Upper lobe of left lung (tissue), 6 donors: ENCODE results near the gene MRPL14. TPM values are rescaled to one million over a fixed set of nuclear protein-coding genes. Genes with fewer than 3 reads are reported as not detected.

Experiments
- ATAC-seq, 2 donors: fragments of 200-7000 bp; cut with Tn5 transposase; one replicate each; pipeline ENCODE4 v1.9.1; 2022; ENCODE audit warnings: mild to moderate bottlenecking in 2 of 2, moderate library complexity in 2 of 2; ENCODE audit not compliant: low FRiP score in 2 of 2
- DNase-seq, 2 donors: peaks; one replicate each; pipeline ENCODE4 v3.0.0-alpha.2; 2019 to 2020
- H3K27ac ChIP-seq, 4 donors: fragments of 200-600 bp; sonication (generic); one replicate each; pipeline ENCODE4 v1.5.1; 2016 to 2019
- H3K27me3 ChIP-seq, 4 donors: fragments of 200-600 bp; sonication (generic); one replicate each; pipeline ENCODE4 v1.5.1; 2017 to 2019
- H3K36me3 ChIP-seq, 4 donors: fragments of 200-600 bp; sonication (generic); one replicate each; pipeline ENCODE4 v1.5.1; 2016 to 2019
- H3K4me1 ChIP-seq, 4 donors: fragments of 200-600 bp; sonication (generic); one replicate each; pipeline ENCODE4 v1.5.1; 2018 to 2019
- H3K4me3 ChIP-seq, 4 donors: fragments of 200-600 bp; sonication (generic); one replicate each; pipeline ENCODE4 v1.5.1; 2017 to 2019; ENCODE audit warnings: mild to moderate bottlenecking in 2 of 4, moderate library complexity in 1 of 4
- H3K9me3 ChIP-seq, 4 donors: fragments of 200-600 bp; sonication (generic); one replicate each; pipeline ENCODE4 v1.5.1; 2018 to 2019
- CTCF ChIP-seq, 6 experiments: fragments of 450-650 bp in 4 of 6; fragments of 200-600 bp in 2 of 6; sonication (generic) in 2 of 6; IDR thresholded peaks; one replicate each; pipeline ENCODE4 v1.5.1; 2016 to 2019; ENCODE audit warnings: antibody characterized with exemption in 6 of 6
- EP300 ChIP-seq, 4 donors: sonication (generic); formaldehyde crosslinking; IDR thresholded peaks; one replicate each; pipeline ENCODE4 v1.5.1; 2017; ENCODE audit warnings: antibody characterized with exemption in 4 of 4, control low read depth in 2 of 4
- POLR2A ChIP-seq, 4 donors: fragments of 450-650 bp; IDR thresholded peaks; one replicate each; pipeline ENCODE4 v1.5.1; 2016 to 2017; ENCODE audit warnings: antibody characterized with exemption in 4 of 4, mild to moderate bottlenecking in 2 of 4
- POLR2AphosphoS5 ChIP-seq, 2 donors: sonication (generic); formaldehyde crosslinking; IDR thresholded peaks; one replicate each; pipeline ENCODE4 v1.5.1; 2017; ENCODE audit warnings: antibody characterized with exemption in 2 of 2
- WGBS, 2 donors: methylation state at CpG; one replicate each; pipeline ENCODE4 v1.1.5; 2017 to 2018; 5-methylcytosine and 5-hydroxymethylcytosine counted together
- total RNA-seq, 6 donors: library from RNA; depleted of rRNA in 4 of 6; stranded (reverse); fragments of >200 nt in 4 of 6; gene quantifications; one replicate each; pipeline versions ENCODE4 v1.1.0 to v1.2.1, GENCODE V29; 2016 to 2021
- donor health status: DM: no; HTN: no; CAD: no; lungs with moderate emphysema.
- donor health status: DM: no; HTN: yes; CAD: no; lungs with severe emphysema.

Gene MRPL14
- total RNA-seq, 6 donors from 2014 or later: 89.1 to 164 (median 97.7) TPM

DNA sequence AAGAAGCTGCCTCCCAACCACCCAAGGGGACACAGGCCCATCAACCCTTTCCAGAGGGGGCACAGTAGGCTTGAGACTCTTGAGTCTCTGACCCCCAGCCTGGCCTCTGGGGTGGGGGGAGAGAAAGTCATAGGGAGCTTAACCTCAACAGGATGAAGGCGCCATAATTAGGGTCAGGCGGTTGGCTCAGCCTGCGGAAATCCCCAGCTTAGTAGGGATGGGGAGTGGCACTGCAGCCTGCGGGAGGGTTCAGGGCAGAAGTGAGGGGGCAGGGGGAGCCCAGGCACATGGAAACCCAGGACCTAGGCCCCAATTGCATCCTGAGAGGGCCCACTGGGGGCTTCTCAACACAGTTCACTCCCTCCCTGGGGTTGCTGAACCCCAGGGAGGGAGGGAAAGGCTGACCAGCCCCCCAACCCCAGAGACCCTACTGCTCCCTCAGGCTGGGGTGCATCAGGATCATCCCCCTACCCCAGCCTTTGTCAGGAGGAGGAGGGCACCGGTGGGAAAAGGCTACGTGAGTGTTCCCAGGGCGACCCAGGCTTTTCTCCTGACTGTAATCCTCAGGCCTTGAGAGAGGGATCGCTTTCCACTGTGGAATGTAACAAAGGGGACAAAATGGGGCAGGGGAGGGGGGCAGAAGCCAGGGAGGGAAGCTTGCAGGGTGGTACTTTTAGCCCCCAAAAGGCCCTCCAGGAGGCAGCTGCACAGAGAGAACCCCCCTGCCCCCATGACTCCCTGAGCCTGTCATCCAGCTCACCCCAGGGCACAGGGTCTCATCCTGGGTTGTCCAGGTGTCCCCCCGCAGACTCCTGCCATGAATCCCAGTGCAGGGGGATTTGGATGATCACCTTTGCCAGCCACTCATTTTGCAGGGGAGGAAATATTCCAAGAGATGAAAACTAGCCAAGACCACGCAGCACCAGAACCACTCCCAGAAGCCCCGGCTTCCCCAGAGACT lies 46.4 kb downstream of the MRPL14 start:
- TF ChIP-seq POLR2A (IDR thresholded peaks at IDR 0.05) (no peak), POLR2AphosphoS5 (IDR thresholded peaks at IDR 0.05) (no peak), CTCF (IDR thresholded peaks at IDR 0.05) (no peak), EP300 (IDR thresholded peaks at IDR 0.05) (no peak)
- Histone ChIP-seq H3K27ac (no peak overlapping the region), H3K4me1 (peaks cover 8 to 16% (median 10%) of the 10 kb centered on the region in 4 donors), H3K27me3 (peaks cover 0 to 11% (median 3%) of the 10 kb centered on the region in 4 donors), H3K4me3 (no peak overlapping the region), H3K9me3 (no peaks in the 10 kb centered on the region), H3K36me3 (no peaks in the 10 kb centered on the region)
- WGBS, 2 donors: 77 to 79% methylated on average over 9 to 11 of the region's 11 CpGs
- no peak for ATAC-seq
- DNase-seq: no peak

DNA sequence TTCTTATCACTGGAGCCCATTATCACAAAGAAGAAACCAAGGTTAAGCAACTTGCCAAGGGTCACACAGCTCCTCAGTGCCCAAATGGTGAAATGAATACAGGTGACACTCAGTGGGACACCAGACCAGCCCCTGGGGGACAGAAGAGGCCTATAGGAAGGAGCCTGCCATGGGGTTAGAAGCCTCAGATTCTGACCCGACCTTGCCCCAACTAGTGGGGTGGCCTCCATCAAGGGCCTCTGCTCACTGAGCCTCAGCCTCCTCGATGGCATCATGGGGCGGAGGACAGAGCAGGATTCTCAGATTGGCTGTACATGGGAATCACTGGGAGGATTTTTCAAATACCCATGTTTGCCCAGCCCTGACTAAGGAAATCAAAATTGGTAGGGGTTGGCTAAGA lies 47.6 kb downstream of the MRPL14 start:
- 74 to 87% methylated on average over 3 of the region's 3 CpGs for WGBS, 2 donors
- no peak overlapping the region for H3K27ac ChIP-seq
- peaks cover 10 to 17% (median 13%) of the 10 kb centered on the region in 4 donors for H3K4me1 ChIP-seq
- H3K36me3 ChIP-seq: no peaks in the 10 kb centered on the region
- no peak overlapping the region for H3K4me3 ChIP-seq
- peaks cover 0 to 13% (median 3%) of the 10 kb centered on the region in 4 donors for H3K27me3 ChIP-seq
- TF ChIP-seq CTCF (IDR thresholded peaks at IDR 0.05): no peak
- no peak for TF ChIP-seq POLR2A (IDR thresholded peaks at IDR 0.05)
- no peak for TF ChIP-seq EP300 (IDR thresholded peaks at IDR 0.05)
- TF ChIP-seq POLR2AphosphoS5 (IDR thresholded peaks at IDR 0.05): no peak
- no peaks in the 10 kb centered on the region for H3K9me3 ChIP-seq
- ATAC-seq (no peak), DNase-seq (no peak)

GRCh38 chr6:44078827-44079671 lies 48.2 kb downstream of the MRPL14 start:
- DNase-seq (peak in 1 of 2 donors; percentile 77), ATAC-seq (peak; percentile 55 to 73)
- WGBS, 2 donors: 18 to 19% methylated on average over 6 to 8 of the region's 8 CpGs
- Histone ChIP-seq H3K4me3 (no peak overlapping the region), H3K27ac (no peak overlapping the region), H3K27me3 (peaks cover 0 to 13% (median 3%) of the 10 kb centered on the region in 4 donors), H3K4me1 (peaks cover 17 to 23% (median 19%) of the 10 kb centered on the region in 4 donors), H3K9me3 (no peaks in the 10 kb centered on the region), H3K36me3 (no peaks in the 10 kb centered on the region)
- peak; percentile 82 to 97 (median 92) for TF ChIP-seq CTCF (IDR thresholded peaks at IDR 0.05)
- TF ChIP-seq POLR2AphosphoS5 (IDR thresholded peaks at IDR 0.05): no peak
- TF ChIP-seq POLR2A (IDR thresholded peaks at IDR 0.05): no peak
- TF ChIP-seq EP300 (IDR thresholded peaks at IDR 0.05): no peak

DNA sequence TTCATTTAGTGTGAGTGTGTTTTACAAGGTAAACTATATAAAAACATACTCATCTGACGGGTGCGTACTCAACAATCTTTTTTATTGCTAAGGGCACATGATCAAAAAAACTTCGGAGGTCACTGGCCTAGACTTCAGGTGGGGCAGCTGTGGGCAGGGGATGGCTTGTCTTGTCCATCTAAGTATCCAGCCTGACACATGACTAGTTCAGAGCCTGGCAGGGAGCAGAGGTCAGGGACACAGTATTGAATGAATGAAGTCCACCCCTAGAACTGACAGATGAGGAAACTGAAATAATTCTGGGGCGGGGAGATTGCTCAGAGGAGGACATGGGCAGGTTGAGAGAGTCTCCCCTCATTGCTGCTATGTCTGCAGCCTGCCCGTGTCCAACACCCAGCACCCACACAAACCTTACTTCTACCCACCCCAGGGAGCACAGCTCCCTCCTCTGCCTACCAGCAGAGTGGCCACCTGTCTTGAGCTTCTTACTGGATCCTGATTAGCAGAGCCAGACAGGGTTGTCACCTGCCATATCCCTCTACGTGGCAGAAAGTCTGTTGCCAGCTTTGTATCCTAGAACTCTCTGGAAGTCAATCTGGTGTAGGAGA lies 48.9 kb downstream of the MRPL14 start:
- no peak overlapping the region for H3K27ac ChIP-seq
- H3K9me3 ChIP-seq: no peaks in the 10 kb centered on the region
- peaks cover 23 to 31% (median 27%) of the 10 kb centered on the region in 4 donors for H3K4me1 ChIP-seq
- peaks cover 0 to 13% (median 3%) of the 10 kb centered on the region in 4 donors for H3K27me3 ChIP-seq
- no peaks in the 10 kb centered on the region for H3K36me3 ChIP-seq
- ATAC-seq (no peak), DNase-seq (no peak)
- H3K4me3 ChIP-seq: no peak overlapping the region
- 94 to 97% methylated on average over 5 to 6 of the region's 6 CpGs for WGBS, 2 donors
- no peak for TF ChIP-seq POLR2A (IDR thresholded peaks at IDR 0.05)
- TF ChIP-seq EP300 (IDR thresholded peaks at IDR 0.05): no peak
- TF ChIP-seq CTCF (IDR thresholded peaks at IDR 0.05): no peak
- TF ChIP-seq POLR2AphosphoS5 (IDR thresholded peaks at IDR 0.05): no peak
